Upper lobe of right lung (tissue), 1 donor: ENCODE measurements around the gene TAF8. TPM values are rescaled to one million over a fixed set of nuclear protein-coding genes. Genes with fewer than 3 reads are reported as not detected.

Source experiments
- ATAC-seq: fragments of 200-7000 bp; cut with Tn5 transposase; one replicate; pipeline ENCODE4 v1.9.1; 2020; ENCODE audit warnings: mild to moderate bottlenecking, moderate library complexity
- DNase-seq: peaks from one replicate; pipeline ENCODE4 v3.0.0-alpha.2; 2020
- H3K27ac ChIP-seq: fragments of 200-600 bp; one replicate; pipeline ENCODE4 v1.8.0; 2022
- H3K27me3 ChIP-seq: fragments of 200-600 bp; one replicate; pipeline ENCODE4 v1.8.0; 2022; ENCODE audit warnings: mild to moderate bottlenecking
- H3K36me3 ChIP-seq: fragments of 200-600 bp; one replicate; pipeline ENCODE4 v1.8.0; 2022
- H3K4me1 ChIP-seq: fragments of 200-600 bp; one replicate; pipeline ENCODE4 v1.8.0; 2022
- H3K4me3 ChIP-seq: fragments of 200-600 bp; one replicate; pipeline ENCODE4 v1.8.0; 2022; ENCODE audit warnings: mild to moderate bottlenecking
- H3K9me3 ChIP-seq: fragments of 200-600 bp; one replicate; pipeline ENCODE4 v1.8.0; 2022
- intact Hi-C: fragments of 100-400 bp; cut with DNase I; formaldehyde crosslinking; loops from one replicate; pipeline ENCODE4 v1.11.0; 2022
- total RNA-seq: library from RNA; stranded (reverse); fragmentation: NEBNext Ultra II Directional; extraction: Animal tissue kit (Norgen Biotek cat#: 25700); gene quantifications from one replicate; pipeline ENCODE4 v1.2.1, GENCODE V29; 2021
- TF ChIP-seq, protein P1 (sequence below): fragments of 200-600 bp; IDR thresholded peaks from one replicate; pipeline ENCODE4 v1.8.0; 2022; ENCODE audit warnings: antibody characterized with exemption
- donor health status: DM: no; HTN: yes; CAD: no; lungs with severe emphysema.

TAF8 gene
- total RNA-seq, 1 donor from 2014 or later, result 31.1 TPM

- Histone ChIP-seq H3K27me3 (no peaks in the 10 kb centered on the region), H3K27ac (no peak overlapping the region), H3K4me1 (no peaks in the 10 kb centered on the region), H3K9me3 (no peaks in the 10 kb centered on the region), H3K36me3 (no peaks in the 10 kb centered on the region), H3K4me3 (no peak overlapping the region)
- ATAC-seq (no peak), DNase-seq (no peak)
- TF ChIP-seq, protein P1, sequence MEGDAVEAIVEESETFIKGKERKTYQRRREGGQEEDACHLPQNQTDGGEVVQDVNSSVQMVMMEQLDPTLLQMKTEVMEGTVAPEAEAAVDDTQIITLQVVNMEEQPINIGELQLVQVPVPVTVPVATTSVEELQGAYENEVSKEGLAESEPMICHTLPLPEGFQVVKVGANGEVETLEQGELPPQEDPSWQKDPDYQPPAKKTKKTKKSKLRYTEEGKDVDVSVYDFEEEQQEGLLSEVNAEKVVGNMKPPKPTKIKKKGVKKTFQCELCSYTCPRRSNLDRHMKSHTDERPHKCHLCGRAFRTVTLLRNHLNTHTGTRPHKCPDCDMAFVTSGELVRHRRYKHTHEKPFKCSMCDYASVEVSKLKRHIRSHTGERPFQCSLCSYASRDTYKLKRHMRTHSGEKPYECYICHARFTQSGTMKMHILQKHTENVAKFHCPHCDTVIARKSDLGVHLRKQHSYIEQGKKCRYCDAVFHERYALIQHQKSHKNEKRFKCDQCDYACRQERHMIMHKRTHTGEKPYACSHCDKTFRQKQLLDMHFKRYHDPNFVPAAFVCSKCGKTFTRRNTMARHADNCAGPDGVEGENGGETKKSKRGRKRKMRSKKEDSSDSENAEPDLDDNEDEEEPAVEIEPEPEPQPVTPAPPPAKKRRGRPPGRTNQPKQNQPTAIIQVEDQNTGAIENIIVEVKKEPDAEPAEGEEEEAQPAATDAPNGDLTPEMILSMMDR, result no peak
- intact Hi-C loops, result no loop called here
These were observed 62.0 kb downstream of the TAF8 start for GRCh38 chr6:42112351-42112750.

DNA sequence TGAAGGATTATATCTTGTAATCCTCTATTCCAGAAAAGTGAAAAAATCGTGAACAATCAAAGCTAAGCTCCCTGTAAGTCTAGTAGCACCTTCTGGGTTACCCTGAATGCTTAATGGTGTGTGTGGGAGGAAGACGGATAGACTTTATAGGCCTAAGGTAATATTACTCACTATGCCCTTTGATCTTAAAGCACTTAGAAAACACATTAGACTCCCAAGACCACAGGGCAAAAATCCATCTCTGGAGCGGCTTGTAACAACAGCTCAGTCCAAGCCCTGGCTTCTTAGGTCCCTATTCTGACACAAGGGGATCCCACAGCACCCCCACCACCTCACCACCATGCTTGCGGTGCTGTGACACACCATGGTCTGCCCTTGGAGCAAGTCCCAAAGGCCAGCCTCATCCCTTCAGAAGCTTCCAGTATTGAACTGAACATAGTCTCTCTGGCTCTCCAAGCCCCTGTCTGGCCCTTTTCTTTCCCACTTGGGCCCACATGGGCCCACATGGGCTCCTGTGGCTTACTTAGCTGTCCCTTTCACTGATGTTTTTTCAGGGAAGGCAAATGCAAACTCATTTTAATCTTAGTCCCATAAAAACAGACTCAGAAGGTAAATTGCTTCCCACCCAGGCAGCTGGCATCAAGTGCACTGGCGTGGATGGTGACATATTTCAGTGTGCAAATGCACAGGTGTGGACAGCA is 63.8 kb downstream of the TAF8 start:
- ATAC-seq (no peak), DNase-seq (no peak)
- Histone ChIP-seq H3K4me1 (peaks cover 6% of the 10 kb centered on the region), H3K4me3 (no peak overlapping the region), H3K9me3 (no peaks in the 10 kb centered on the region), H3K27me3 (no peaks in the 10 kb centered on the region), H3K27ac (no peak overlapping the region), H3K36me3 (no peaks in the 10 kb centered on the region)
- intact Hi-C loops, result no loop called here
- TF ChIP-seq, protein P1, result no peak

GRCh38 chr6:42117843-42118161 is 67.5 kb downstream of the TAF8 start:
- Histone ChIP-seq H3K27ac (peak overlapping the region; percentile 65), H3K9me3 (no peaks in the 10 kb centered on the region), H3K36me3 (no peaks in the 10 kb centered on the region), H3K4me3 (no peak overlapping the region), H3K27me3 (no peaks in the 10 kb centered on the region), H3K4me1 (peaks cover 12% of the 10 kb centered on the region)
- DNase-seq (no peak), ATAC-seq (no peak)
- intact Hi-C loops, result no loop called here
- TF ChIP-seq, protein P1, result no peak

DNA sequence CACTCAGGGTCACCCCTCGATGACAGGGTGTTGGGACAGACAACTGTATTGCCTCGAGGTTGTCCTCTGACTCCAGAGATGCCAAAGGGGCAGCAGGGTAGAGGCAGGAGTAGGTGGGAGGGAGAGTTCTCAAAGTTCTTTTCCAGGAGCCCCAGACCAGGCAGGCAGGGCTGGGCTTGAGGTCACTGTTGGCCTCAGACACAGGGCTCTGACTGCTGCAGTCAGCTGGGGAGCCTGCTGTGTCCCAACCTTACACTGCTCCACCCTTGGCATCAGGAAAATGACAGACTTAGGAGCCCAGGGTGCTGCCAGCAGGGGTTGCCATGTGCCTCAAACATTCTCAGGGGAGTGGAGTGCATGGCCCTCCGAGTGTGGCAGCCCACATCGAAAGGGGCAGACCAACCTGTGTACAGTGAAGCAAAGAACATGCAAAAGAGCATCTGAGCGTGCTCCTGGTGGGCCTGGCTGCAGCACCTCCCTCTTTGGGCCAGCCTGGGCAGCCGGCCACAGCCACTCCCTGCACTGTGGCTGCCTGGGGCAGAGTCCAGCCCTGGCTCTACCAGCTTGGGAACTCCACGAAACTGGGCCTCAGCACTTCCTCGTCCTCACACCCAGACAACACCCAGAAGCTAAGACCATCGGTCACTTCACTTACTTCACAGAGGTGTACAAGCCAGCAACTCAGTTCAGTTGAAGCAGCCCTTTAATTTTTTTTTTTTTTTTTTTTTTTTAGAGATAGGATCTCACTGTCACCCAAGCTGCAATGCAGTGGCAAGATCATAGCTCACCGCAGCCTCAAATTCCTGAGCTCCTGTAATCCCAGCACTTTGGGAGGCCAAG is 68.1 kb downstream of the TAF8 start:
- intact Hi-C loops, result no loop called here
- Histone ChIP-seq H3K4me3 (no peak overlapping the region), H3K27ac (peak overlapping the region; percentile 65), H3K27me3 (no peaks in the 10 kb centered on the region), H3K36me3 (no peaks in the 10 kb centered on the region), H3K9me3 (no peaks in the 10 kb centered on the region), H3K4me1 (peaks cover 15% of the 10 kb centered on the region)
- DNase-seq (peak; percentile 86), ATAC-seq (peak; percentile 86)
- TF ChIP-seq, protein P1, result no peak

DNA sequence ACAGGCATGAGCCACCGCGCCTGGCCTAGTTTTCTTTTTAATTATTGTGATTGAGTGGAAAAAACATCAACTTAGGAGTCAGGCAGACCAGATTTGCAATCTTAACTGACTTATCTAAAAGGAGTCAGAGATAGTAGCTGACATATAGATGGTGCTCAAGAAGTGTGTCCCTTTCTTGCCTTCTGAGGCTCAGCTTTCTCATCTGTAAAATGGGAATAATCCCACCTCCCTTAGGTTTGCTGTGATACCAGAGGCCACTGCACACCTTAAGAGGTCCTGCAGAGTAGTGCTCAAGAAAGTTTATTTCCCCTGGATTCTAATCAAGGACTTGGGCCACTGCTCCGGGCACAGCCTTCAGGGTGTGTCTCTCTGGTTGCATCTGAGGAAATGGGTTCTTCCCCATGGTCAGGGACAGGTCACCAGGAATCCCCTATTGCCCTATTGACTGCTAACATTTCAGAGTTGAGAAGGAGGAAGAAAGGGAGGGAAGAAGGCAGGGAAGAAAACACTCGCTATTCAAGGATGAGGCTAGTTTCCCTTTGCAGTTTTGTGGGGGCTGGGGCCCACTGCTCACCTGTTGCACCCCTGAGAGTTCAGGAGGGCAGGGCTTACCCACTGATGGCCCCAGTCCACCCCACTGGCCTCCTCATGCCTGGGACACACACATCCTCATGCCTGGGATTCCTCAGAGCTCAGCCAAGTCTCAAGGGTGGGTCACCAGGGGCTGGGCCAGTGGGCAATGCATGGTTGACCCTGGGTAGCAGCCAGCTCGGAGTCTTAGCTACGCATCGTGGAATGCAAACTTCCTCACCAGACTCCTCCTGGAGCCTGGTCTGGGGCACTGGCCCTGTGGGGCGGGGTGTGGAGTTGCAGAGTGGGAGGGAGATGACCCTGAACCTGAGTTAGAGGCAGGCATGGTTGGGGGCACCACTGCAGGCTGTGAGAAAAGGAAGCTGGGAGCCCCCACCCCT is 70.9 kb downstream of the TAF8 start:
- intact Hi-C loops, result no loop called here
- TF ChIP-seq, protein P1, result no peak

More for the DNA sequence above, 70.9 kb downstream of the TAF8 start:
- Histone ChIP-seq H3K4me3 (no peak overlapping the region), H3K9me3 (no peaks in the 10 kb centered on the region), H3K27ac (no peak overlapping the region), H3K27me3 (no peaks in the 10 kb centered on the region), H3K36me3 (peaks cover 5% of the 10 kb centered on the region), H3K4me1 (peaks cover 15% of the 10 kb centered on the region)
- ATAC-seq, result peak; percentile 53
- no peak for DNase-seq
